Natural killer cell (primary cell): Measurements from ENCODE around the gene RNF4. TPM values are rescaled to one million over a fixed set of nuclear protein-coding genes. Genes with fewer than 3 reads are reported as not detected.

Experiments used
- ATAC-seq, 3 donors: fragments of 150-1000 bp in 2 of 3; fragments of 200-7000 bp in 1 of 3; cut with Tn5 transposase; 1 replicate in 1 of 3; 2 replicates in 2 of 3; pipeline ENCODE4 v1.10.0; 2021; ENCODE audit warnings: mild to moderate bottlenecking in 2 of 3, moderate library complexity in 2 of 3
- DNase-seq, 2 donors: peaks; one replicate each; pipeline versions ENCODE4 v3.0.0 to v3.0.0-alpha.2; 2013 to 2021; ENCODE audit warnings: mixed read lengths in 1 of 2
- H3K27ac ChIP-seq: one replicate; pipeline ENCODE4 v1.5.1; 2013; ENCODE audit warnings: mild to moderate bottlenecking, low read length
- H3K27me3 ChIP-seq: one replicate; pipeline ENCODE4 v1.6.1; 2013; ENCODE audit warnings: low read length; ENCODE audit not compliant: control insufficient read depth, insufficient read depth
- H3K36me3 ChIP-seq: one replicate; pipeline ENCODE4 v1.6.1; 2013; ENCODE audit warnings: low read length; ENCODE audit not compliant: control insufficient read depth, insufficient read depth
- H3K4me1 ChIP-seq: one replicate; pipeline ENCODE4 v1.6.1; 2013; ENCODE audit warnings: low read length; ENCODE audit not compliant: control insufficient read depth, insufficient read depth
- H3K4me3 ChIP-seq: one replicate; pipeline ENCODE4 v1.5.1; 2013; ENCODE audit warnings: low read length
- H3K9me3 ChIP-seq: one replicate; pipeline ENCODE4 v1.6.1; 2013; ENCODE audit warnings: low read length; ENCODE audit not compliant: control insufficient read depth, insufficient read depth
- H3K27ac Mint-ChIP-seq, 2 donors: one replicate each; pipeline ENCODE4 v1.8.0; 2022; ENCODE audit warnings: mild to moderate bottlenecking in 2 of 2, mixed read lengths in 2 of 2, moderate library complexity in 1 of 2
- H3K27me3 Mint-ChIP-seq, 2 donors: one replicate each; pipeline ENCODE4 v1.8.0; 2022; ENCODE audit warnings: low read depth in 2 of 2, mixed read lengths in 2 of 2
- H3K36me3 Mint-ChIP-seq: one replicate; pipeline ENCODE4 v1.8.0; 2022; ENCODE audit warnings: mixed read lengths
- H3K4me1 Mint-ChIP-seq, 2 donors: one replicate each; pipeline ENCODE4 v1.8.0; 2022; ENCODE audit warnings: mixed read lengths in 2 of 2
- H3K4me3 Mint-ChIP-seq: one replicate; pipeline ENCODE4 v1.8.0; 2022; ENCODE audit warnings: mild to moderate bottlenecking, moderate library complexity, mixed read lengths
- H3K9me3 Mint-ChIP-seq, 2 donors: one replicate each; pipeline ENCODE4 v1.8.0; 2022; ENCODE audit warnings: mixed read lengths in 2 of 2
- CTCF ChIP-seq: fragments of 200-600 bp; IDR thresholded peaks from one replicate; pipeline ENCODE4 v1.8.0; 2022; ENCODE audit warnings: antibody characterized with exemption
- WGBS: methylation state at CpG from one replicate; pipeline ENCODE4 v1.1.7; 2013; ENCODE audit warnings: missing lambda C conversion rate; ENCODE audit not compliant: insufficient coverage; 5-methylcytosine and 5-hydroxymethylcytosine counted together
- intact Hi-C: fragments of 100-400 bp; cut with micrococcal nuclease; formaldehyde crosslinking; loops from one replicate; pipeline ENCODE4 v1.14.2; 2022
- total RNA-seq, 4 donors: library from RNA; stranded (reverse); fragments of 120-200 nt in 1 of 4; gene quantifications; one replicate each; pipeline versions ENCODE4 v1.2.3 to v1.2.4, GENCODE V29; 2013 to 2022

The RNF4 gene
- total RNA-seq, 3 donors from 2014 or later (not counting 1 experiment from before 2014, with no cell fraction given), result 103 to 130 (median 123) TPM

- no peak overlapping the region for H3K4me3 ChIP-seq
- intact Hi-C loops, result no loop called here
- H3K36me3 Mint-ChIP-seq, result no peaks in the 10 kb centered on the region
- no peaks in the 10 kb centered on the region for H3K9me3 Mint-ChIP-seq
- no peak for TF ChIP-seq CTCF
- H3K27ac Mint-ChIP-seq, result no peak overlapping the region
- no peak overlapping the region for H3K27ac ChIP-seq
- H3K36me3 ChIP-seq, result no peaks in the 10 kb centered on the region
- H3K9me3 ChIP-seq, result no peaks in the 10 kb centered on the region
- H3K4me1 ChIP-seq, result peaks cover 3% of the 10 kb centered on the region
- 93% methylated on average over 10 of the region's 11 CpGs for WGBS
- H3K27me3 ChIP-seq, result no peaks in the 10 kb centered on the region
- no peaks in the 10 kb centered on the region for H3K27me3 Mint-ChIP-seq
- H3K4me3 Mint-ChIP-seq, result no peak overlapping the region
- peaks cover 21 to 30% of the 10 kb centered on the region in 2 donors for H3K4me1 Mint-ChIP-seq
- DNase-seq, result no peak
- no peak for ATAC-seq
Measured at GRCh38 chr4:2552806-2553205, 83.9 kb downstream of the RNF4 start.

- Mint-ChIP-seq H3K9me3 (no peaks in the 10 kb centered on the region), H3K27ac (no peak overlapping the region), H3K4me3 (no peak overlapping the region), H3K4me1 (peaks cover 24 to 31% of the 10 kb centered on the region in 2 donors), H3K27me3 (no peaks in the 10 kb centered on the region), H3K36me3 (no peaks in the 10 kb centered on the region)
- ATAC-seq (no peak), DNase-seq (no peak)
- Histone ChIP-seq H3K4me3 (no peak overlapping the region), H3K27ac (no peak overlapping the region), H3K27me3 (no peaks in the 10 kb centered on the region), H3K36me3 (no peaks in the 10 kb centered on the region), H3K4me1 (peaks cover 3% of the 10 kb centered on the region), H3K9me3 (no peaks in the 10 kb centered on the region)
- WGBS, result 96% methylated on average over 4 of the region's 6 CpGs
- intact Hi-C loops, result no loop called here
- no peak for TF ChIP-seq CTCF
Measured at GRCh38 chr4:2558301-2558700, 89.4 kb downstream of the RNF4 start.

GRCh38 chr4:2560167-2560566 lies 91.3 kb downstream of the RNF4 start:
- H3K4me1 ChIP-seq, result no peaks in the 10 kb centered on the region
- H3K9me3 ChIP-seq, result no peaks in the 10 kb centered on the region
- 93% methylated on average over 12 of the region's 12 CpGs for WGBS
- ATAC-seq (no peak), DNase-seq (no peak)
- no peak overlapping the region for H3K4me3 ChIP-seq
- no peaks in the 10 kb centered on the region for H3K36me3 ChIP-seq
- peaks cover 20 to 26% of the 10 kb centered on the region in 2 donors for H3K4me1 Mint-ChIP-seq
- peak overlapping the region in 1 of 2 donors; percentile 46 for H3K27ac Mint-ChIP-seq
- H3K27me3 ChIP-seq, result no peaks in the 10 kb centered on the region
- intact Hi-C loops, result no loop called here
- no peak overlapping the region for H3K4me3 Mint-ChIP-seq
- TF ChIP-seq CTCF, result no peak
- H3K9me3 Mint-ChIP-seq, result no peaks in the 10 kb centered on the region
- no peak overlapping the region for H3K27ac ChIP-seq
- no peaks in the 10 kb centered on the region for H3K27me3 Mint-ChIP-seq
- no peaks in the 10 kb centered on the region for H3K36me3 Mint-ChIP-seq

Other genes with a start within 250 kb of the RNF4 start
- 10 to 100 TPM; 38.0 to 50.3 (median 49.4) TPM for gene HAUS3, start 227.0 kb upstream of the RNF4 start, total RNA-seq
- 1 to 10 TPM; 2.6 to 6.9 (median 3.3) TPM for gene POLN, start 227.0 kb upstream of the RNF4 start, total RNA-seq
- 100 to 1,000 TPM; 141 to 172 (median 166) TPM for gene MXD4, start 207.0 kb upstream of the RNF4 start, total RNA-seq
- gene ZFYVE28, start 50.5 kb upstream of the RNF4 start, total RNA-seq, result 100 to 1,000 TPM in 2 of 3 donors, 10 to 100 TPM in 1; 85.4 to 107 (median 104) TPM
- not detected for gene CFAP99, start 50.2 kb upstream of the RNF4 start, total RNA-seq
- gene FAM193A, start 67.5 kb downstream of the RNF4 start, total RNA-seq, result 10 to 100 TPM; 39.4 to 49.3 (median 48.1) TPM